Panc1 (cell line): Measurements from ENCODE around the gene SUPT3H. TPM values are rescaled to one million over a fixed set of nuclear protein-coding genes. Genes with fewer than 3 reads are reported as not detected.

Experiments used
- ATAC-seq: fragments of 200-7000 bp; cut with Tn5 transposase; 2 replicates; pipeline ENCODE4 v1.9.1; 2020; ENCODE audit warnings: mild to moderate bottlenecking, moderate library complexity
- BruUV-seq: library from RNA; stranded (reverse); fragments of 400-500 nt; replicated peaks from 2 replicates; lab custom pipeline; 2021; lab: Mats Ljungman, UMichigan
- CTCF ChIA-PET: fragments of 300-600 bp; sonication (Branson Sonifier 250); formaldehyde crosslinking; loops from one replicate; lab custom pipeline; 2022; ENCODE audit warnings: antibody characterized with exemption; lab: Charles Lee
- POLR2A ChIA-PET: fragments of 300-600 bp; sonication (Branson Sonifier 250); formaldehyde crosslinking; loops from one replicate; lab custom pipeline; 2022; ENCODE audit warnings: antibody characterized with exemption; lab: Charles Lee
- DNase-seq: peaks from one replicate; pipeline ENCODE4 v3.0.0-alpha.2; 2010; ENCODE audit warnings: low read depth, low spot score
- H3K27ac ChIP-seq: 2 replicates; pipeline ENCODE4 v1.5.1; 2011; ENCODE audit warnings: mild to moderate bottlenecking, low read length, inconsistent platforms
- H3K27me3 ChIP-seq: fragments of 200-500 bp; sonication (Bioruptor generic); 2 replicates; pipeline ENCODE4 v1.6.0; 2014; ENCODE audit warnings: low read length, inconsistent platforms; ENCODE audit not compliant: control insufficient read depth, insufficient read depth
- H3K36me3 ChIP-seq: fragments of 200-500 bp; sonication (Bioruptor generic); 2 replicates; pipeline ENCODE4 v1.5.1; 2014; ENCODE audit warnings: inconsistent platforms, mild to moderate bottlenecking, low read length, moderate library complexity; ENCODE audit not compliant: control insufficient read depth, insufficient read depth
- H3K4me1 ChIP-seq: 2 replicates; pipeline ENCODE4 v1.5.1; 2011; ENCODE audit warnings: inconsistent platforms, mild to moderate bottlenecking, low read length, moderate library complexity; ENCODE audit not compliant: control insufficient read depth, insufficient read depth
- H3K4me3 ChIP-seq, 2 experiments: 2 replicates each; pipeline ENCODE4 v1.5.1; 2011 to 2012; ENCODE audit warnings: low read depth in 2 of 2, low read length in 2 of 2, mild to moderate bottlenecking in 2 of 2, inconsistent platforms in 1 of 2, moderate library complexity in 1 of 2
- H3K9me3 ChIP-seq: fragments of 200-500 bp; sonication (Bioruptor generic); 2 replicates; pipeline ENCODE4 v1.5.1; 2014; ENCODE audit warnings: low read depth, mild to moderate bottlenecking, inconsistent platforms, low read length, moderate library complexity; ENCODE audit not compliant: control insufficient read depth, insufficient read depth
- CTCF ChIP-seq: fragments of 450-650 bp; IDR thresholded peaks from 2 replicates; pipeline ENCODE4 v1.5.1; 2017; ENCODE audit warnings: mild to moderate bottlenecking
- POLR2AphosphoS5 ChIP-seq: IDR thresholded peaks from 2 replicates; pipeline ENCODE4 v1.6.1; 2012; ENCODE audit warnings: mild to moderate bottlenecking, low read depth, low read length, moderate library complexity
- REST ChIP-seq, 2 experiments: IDR thresholded peaks; 2 replicates each; pipeline ENCODE4 v1.6.1; 2011 to 2012; ENCODE audit warnings: low read depth in 2 of 2, control low read depth in 1 of 2, low read length in 1 of 2, mild to moderate bottlenecking in 1 of 2, moderate library complexity in 1 of 2; ENCODE audit not compliant: insufficient read depth in 1 of 2
- SIN3A ChIP-seq: IDR thresholded peaks from 2 replicates; pipeline ENCODE4 v1.6.1; 2012; ENCODE audit warnings: low read depth, mild to moderate bottlenecking, low read length, moderate library complexity, borderline replicate concordance; ENCODE audit not compliant: insufficient read depth
- TCF7L2 ChIP-seq: IDR thresholded peaks from 2 replicates; pipeline ENCODE4 v1.6.1; 2011; ENCODE audit warnings: mild to moderate bottlenecking, low read depth, low read length, inconsistent platforms
- in situ Hi-C: cut with HindIII; loops from 2 replicates; pipeline ENCODE4 v1.10.0; 2016; ENCODE audit warnings: low sequenced_read_pairs, low pct_unique_long_range_greater_than_20kb
- intact Hi-C: fragments of 100-400 bp; cut with micrococcal nuclease; formaldehyde crosslinking; loops from one replicate; pipeline ENCODE4 v1.10.0; 2022; ENCODE audit not compliant: unreplicated experiment
- total RNA-seq: library from RNA; stranded (reverse); gene quantifications from one replicate; pipeline ENCODE4 v1.2.1, GENCODE V29; 2021; ENCODE audit not compliant: unreplicated experiment

The SUPT3H gene
- total RNA-seq, 1 experiment from 2014 or later, result 11.0 TPM

GRCh38 chr6:45301348-45302142 lies 76.2 kb downstream of the SUPT3H start:
- no peak overlapping the region for H3K4me3 ChIP-seq
- intact Hi-C loops, result no loop called here
- in situ Hi-C loops, result no loop called here
- DNase-seq (no peak), ATAC-seq (no peak)
- no TSS peak for BruUV-seq
- H3K9me3 ChIP-seq, result no peaks in the 10 kb centered on the region
- no peak for TF ChIP-seq CTCF
- TF ChIP-seq SIN3A, result no peak
- CTCF ChIA-PET, result no interaction called here
- POLR2A ChIA-PET, result interaction anchor here (0.6 kb wide), 1 partner anchor 279 kb away, joined by 3 read pairs; no protein-coding TSS in a partner anchor
- no peaks in the 10 kb centered on the region for H3K4me1 ChIP-seq
- H3K36me3 ChIP-seq, result no peaks in the 10 kb centered on the region
- H3K27ac ChIP-seq, result no peak overlapping the region
- H3K27me3 ChIP-seq, result no peaks in the 10 kb centered on the region

- no peak overlapping the region for H3K4me3 ChIP-seq
- BruUV-seq, result no TSS peak
- intact Hi-C loops, result no loop called here
- no peaks in the 10 kb centered on the region for H3K36me3 ChIP-seq
- ATAC-seq (no peak), DNase-seq (no peak)
- TF ChIP-seq SIN3A (no peak), REST (IDR thresholded peaks at IDR 0.05; ENCODE audit: insufficient read depth in 1 of 2, low read depth in 2 of 2, low read length in 1 of 2) (no peak), TCF7L2 (no peak), CTCF (no peak), POLR2AphosphoS5 (no peak)
- POLR2A ChIA-PET, result no interaction called here
- in situ Hi-C loops, result no loop called here
- no peaks in the 10 kb centered on the region for H3K9me3 ChIP-seq
- no peaks in the 10 kb centered on the region for H3K27me3 ChIP-seq
- CTCF ChIA-PET, result no interaction called here
- no peak overlapping the region for H3K27ac ChIP-seq
- H3K4me1 ChIP-seq, result no peaks in the 10 kb centered on the region
These were observed 77.0 kb downstream of the SUPT3H start for GRCh38 chr6:45300736-45301135.
